HG03097 (cell line): ENCODE results near the gene METTL27.
"Not testable (repeated sequence)": the region's sequence is repeated elsewhere in the genome, so short reads cannot be mapped to it uniquely, and the experiment has no call there.

Experiments
- ATAC-seq: cut with Tn5 transposase; IDR thresholded peaks from one replicate; pipeline ENCODE4 v1.9.1; 2021; ENCODE audit not compliant: unreplicated experiment, low FRiP score

The METTL27 gene

DNA sequence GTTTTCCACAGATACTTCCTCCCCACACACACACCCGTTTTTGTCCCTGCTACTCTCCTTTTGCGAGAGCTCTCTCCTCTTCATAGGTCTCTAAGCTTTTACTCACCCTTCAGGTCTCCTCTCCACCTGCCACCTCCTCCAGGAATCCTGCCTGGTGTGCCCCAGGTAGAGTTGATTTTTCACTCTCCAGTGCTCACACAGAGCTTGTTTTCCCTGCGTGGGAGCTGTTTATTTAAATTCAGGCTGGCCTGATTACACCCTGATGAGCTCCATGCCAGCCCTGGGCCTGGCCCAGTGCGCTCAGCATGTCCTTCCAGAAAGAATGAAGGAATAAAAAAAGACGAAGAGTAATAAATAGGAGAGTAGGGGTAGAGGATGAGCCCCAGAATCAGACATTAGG is 19.1 kb downstream of the METTL27 start:
- no peak for ATAC-seq

DNA sequence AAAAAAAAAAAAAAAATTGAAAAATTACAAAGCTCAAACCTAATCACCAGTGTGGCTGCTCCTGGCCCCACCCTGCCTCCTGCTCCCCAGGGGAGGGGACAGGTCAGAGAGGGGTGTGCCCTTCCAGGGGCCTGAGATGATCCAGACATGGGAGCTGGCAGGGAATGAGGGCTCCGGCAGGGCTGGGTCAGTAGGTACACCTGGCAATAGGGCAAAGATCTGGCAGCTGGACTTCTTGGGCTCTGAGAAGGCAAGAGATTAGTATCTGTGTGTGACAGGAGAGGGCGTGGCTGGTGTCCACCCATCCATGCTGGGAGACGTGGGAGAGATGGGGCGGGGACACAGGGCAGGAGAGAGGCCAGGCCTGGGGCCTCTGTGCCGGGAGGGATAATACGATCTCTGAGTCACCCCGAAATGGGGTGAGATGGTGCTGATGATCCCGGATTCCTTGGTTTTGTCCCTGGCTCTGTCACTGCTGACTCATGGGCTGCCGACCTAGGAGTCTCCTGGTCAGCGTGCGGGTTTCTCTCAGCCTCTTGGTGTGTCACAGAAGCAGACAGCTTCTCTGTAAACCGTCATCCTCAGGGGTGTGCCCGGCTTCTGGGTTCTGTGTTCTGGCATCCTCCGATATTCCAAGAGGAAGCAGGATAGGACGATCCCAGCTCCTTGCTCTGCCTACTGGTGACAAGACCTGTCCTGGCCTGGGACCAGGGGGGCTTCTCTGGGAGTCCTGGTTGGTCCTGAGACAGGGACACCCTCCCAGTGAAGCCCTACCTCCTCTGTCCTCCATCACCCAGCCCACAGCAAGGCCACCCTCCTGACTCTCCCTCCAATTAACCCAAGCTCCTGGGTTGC is 19.8 kb downstream of the METTL27 start:
- ATAC-seq = no peak

DNA sequence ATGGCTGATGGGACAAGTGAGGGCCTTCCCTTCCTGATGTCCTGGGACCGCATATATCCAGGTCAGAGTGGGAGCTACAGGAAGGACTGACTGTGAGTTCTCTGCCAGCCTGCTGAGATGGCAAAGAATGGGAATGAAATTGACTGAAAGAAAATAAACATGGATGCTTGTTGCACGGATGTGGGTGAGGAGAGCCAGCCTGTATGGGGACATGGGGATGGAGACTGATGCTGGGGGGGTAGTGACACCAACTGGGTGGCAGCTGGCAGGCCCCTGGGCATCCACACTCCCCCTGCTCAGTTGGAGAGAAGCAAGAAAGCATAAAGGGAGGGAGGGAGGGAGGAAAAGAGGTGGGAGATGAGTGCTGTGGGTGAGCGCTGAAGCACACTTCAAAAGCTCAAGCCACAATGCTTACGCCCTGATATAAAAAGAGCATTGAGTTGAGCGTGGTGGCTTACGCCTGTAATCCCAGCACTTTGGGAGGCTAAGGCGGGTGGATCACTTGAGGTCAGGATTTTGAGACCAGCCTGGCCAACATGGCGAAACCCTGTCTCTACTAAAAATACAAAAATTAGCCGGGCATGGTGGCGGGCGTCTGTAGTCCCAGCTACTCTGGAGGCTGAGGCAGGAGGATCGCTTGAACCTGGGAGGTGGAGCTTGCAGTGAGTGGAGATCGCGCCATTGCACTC is 20.6 kb downstream of the METTL27 start:
- ATAC-seq = not testable (repeated sequence)

DNA sequence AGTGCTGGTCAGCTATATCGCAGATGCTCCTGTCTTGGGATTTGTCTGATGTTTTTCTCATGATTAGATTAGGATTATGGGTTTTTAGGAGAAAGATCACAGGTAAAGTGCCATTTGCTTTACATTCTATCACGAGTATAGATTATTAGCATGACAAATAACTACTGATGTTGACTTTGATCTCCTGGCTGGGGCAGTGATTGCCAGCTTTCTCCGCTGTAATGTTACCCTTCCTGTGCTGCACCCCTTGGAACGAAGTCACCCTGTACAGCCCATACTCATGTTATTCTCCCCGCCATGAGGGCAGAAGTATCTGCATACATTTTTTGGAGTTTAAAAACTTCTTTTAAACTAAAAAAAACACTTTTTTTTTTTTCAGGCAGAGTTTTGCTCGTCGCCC is 22.3 kb downstream of the METTL27 start:
- no peak for ATAC-seq

DNA sequence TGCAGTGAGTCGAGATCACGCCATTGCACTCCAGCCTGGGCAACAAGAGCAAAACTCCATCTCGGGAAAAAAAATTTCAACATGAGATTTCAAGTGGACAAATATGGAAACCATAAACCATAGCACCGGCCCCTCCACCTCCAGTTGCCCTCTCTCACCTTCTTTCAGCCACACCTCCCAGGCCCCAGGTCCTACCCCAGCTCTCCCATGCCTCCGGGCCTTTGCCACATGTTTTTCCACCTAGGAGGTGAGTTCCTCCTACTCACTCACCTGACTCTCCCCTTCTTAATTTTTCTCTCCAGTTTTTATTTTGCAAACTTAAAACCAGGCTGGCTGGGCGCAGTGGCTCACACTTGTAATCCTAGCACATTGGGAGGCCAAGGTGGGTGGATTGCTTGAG is 25.2 kb downstream of the METTL27 start:
- ATAC-seq = no peak

DNA sequence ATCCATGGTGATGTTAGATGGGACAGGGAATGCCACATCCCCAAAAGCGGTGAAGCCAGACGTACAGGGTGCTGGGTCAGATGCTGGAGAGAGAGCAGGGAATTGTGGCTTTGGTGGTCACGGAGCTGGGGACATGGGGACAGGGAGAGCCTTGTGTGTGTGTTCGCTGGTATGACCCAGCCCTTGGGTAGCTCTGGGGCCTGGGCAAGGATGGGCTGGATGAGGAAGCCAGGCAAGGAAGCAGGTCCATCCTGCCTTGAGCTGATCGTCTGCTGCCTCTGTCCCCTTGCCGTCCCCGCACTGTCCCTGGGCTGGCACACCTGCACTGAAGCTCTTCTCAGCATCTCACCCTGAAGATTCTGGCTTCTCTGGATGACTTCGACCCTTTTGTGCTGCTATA is 26.9 kb downstream of the METTL27 start:
- ATAC-seq = no peak

DNA sequence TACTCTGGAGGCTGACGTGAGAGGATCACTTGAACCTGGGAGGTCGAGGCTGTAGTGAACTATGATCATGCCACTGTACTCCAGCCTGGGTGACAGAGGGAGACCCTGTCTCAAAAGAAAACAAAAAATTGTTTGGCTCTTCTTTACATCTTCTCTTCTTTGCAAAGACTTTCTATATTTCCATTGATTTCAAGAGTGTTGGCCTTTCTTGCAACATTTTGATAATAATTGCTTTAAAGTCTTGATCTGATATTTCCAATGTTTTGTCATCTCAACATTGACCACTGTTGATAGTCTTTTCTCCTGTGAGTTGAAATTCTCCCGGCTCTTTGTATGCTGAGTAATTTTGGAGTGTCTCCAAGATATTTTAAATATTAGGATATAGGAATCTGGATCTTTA is 29.3 kb downstream of the METTL27 start:
- no peak for ATAC-seq

DNA sequence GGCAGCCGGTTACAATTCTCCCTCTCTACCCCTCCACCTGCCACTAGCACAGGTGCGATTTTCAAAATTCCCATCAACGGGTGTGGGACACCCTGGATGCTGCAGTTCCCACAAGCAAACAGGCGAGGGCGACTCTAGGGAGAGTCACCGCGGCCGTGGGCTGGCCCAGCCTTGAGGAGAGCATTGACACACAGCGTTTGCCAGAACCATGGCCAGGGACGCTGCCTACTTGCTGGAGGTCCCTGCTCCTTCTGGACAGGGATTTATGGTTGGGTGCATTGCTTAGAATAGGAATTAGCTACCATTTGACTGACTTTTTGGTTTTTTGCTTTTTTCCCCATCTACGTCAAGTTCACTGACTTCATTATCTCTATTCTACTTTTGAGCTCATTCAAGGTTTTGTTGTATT is 30.6 kb downstream of the METTL27 start:
- ATAC-seq = no peak

DNA sequence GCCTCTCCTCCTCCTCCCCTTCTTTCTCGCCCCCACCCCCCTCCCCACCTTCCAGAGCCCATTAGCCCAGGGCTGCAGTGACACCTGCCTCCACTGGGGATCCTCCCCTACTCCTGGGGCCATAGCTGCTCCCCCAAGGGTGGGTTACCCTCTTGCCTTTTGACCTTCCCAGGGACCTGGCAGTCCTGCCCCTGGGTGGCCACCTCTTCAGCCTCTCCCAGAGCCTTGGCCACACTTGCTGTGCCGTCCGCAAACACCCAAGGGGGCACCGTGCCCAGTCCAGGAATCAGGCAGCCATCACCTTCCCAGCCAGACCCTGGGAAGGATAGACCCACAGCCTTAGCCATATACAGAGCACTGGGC is 31.3 kb downstream of the METTL27 start:
- no peak for ATAC-seq

DNA sequence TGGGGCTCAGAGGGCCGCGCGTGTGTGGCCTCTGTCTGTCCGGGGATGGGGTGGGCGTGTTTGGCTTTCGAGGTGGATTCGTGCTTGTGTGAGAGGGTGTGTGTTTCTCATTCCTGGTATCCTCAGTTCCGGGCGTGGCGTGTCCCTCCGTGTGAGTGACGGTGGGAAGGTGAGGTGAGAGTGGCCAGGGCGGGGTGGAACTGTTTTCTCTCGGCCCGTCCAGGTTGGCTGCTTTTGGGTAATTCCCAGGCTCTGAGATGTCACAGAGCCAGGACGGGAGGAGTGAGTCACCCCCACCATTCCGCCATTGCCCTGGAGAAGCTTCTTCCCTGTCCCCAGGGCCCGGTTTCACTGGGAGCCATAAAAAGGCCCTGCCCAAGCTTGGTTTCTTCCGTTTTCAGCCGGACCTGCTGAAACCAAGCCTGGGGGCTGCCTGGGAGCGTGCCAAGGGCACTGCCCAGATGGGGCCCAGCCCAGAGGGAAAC is 32.8 kb downstream of the METTL27 start:
- ATAC-seq = no peak

DNA sequence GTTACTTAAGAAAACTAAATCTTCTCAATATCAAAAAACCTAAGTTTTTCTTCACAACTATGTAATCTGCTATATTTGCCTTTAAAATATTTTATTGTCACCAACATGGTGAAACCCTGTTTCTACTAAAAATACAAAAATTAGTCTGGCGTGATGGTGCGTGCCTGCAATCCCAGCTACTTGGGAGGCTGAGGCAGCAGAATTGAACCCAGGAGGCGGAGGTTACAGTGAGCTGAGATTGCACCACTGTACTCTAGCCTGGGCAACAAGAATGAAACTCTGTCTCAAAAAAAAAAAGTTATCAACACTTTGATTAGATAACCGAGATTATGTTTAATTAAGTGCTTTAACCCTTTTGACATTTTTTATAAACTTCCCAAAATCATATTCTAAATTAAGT is 39.9 kb downstream of the METTL27 start:
- ATAC-seq = no peak

DNA sequence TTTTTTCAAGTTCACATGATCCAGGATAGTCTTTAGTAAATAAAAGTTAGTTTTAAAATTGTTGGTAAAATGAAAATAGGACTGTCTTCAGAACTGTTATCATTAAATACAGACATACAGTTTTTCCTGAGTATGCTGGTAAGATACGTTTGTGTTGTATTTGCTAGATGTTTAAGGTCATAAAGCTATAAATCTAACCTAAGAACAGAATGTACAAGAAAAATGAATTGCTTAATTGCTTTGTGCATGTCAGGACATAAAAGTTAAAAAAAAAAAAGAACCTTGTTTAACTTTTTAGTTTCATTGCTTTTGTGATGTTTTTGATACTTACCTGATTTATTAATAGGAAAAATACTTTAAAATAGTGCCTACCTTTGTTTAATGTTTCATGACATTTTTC is 40.7 kb downstream of the METTL27 start:
- ATAC-seq = no peak

DNA sequence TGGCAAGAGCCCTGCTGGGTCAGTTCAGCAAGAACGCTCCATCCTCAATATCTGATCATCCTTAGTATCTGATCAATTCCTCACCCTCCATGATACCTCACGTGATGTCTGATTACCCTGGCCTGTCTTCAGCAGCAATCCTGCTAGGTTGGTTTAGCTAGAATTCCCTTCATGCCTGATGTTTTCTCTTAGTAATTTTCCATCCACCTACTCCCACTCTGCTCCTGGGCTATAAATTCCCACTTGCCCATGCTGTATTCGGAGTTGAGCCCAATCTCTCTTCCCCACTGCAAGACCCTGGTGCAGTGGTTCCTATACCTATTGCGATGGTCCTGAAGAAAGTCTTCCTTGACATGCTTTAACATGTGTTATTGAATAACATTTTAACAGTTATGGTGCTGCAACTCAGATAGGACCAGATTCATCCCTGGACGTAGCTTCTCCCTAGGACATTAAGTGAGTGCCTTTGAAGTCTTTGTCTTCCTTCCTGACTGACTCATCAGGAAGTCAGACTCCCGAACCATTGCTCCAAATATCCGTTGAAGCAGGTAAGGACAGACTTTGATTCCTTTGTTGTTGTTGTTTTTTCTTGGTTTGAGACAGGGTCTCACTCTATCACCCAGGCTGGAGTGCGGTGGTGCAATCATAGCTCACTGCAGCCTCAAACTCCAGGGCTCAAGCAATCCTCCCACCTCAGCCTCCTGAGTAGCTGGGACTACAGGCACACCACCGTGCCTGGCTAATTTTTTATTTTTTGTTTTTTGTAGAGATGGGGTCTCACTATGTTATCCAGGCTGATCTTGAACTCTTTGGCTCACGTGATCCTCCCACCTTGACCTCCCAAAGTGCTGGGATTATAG is 42.8 kb downstream of the METTL27 start:
- no peak for ATAC-seq

DNA sequence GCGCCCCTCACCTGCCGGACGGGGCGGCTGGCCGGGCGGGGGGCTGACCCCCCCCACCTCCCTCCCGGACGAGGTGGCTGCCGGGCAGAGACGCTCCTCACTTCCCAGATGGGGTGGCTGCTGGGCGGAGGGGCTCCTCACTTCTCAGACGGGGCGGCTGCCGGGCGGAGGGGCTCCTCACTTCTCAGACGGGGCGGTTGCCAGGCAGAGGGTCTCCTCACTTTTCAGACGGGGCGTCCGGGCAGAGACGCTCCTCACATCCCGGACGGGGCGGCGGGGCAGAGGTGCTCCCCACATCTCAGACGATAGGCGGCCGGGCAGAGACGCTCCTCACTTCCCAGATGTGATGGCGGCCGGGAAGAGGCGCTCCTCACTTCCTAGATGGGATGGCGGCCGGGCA is 45.1 kb downstream of the METTL27 start:
- ATAC-seq = not testable (repeated sequence)

DNA sequence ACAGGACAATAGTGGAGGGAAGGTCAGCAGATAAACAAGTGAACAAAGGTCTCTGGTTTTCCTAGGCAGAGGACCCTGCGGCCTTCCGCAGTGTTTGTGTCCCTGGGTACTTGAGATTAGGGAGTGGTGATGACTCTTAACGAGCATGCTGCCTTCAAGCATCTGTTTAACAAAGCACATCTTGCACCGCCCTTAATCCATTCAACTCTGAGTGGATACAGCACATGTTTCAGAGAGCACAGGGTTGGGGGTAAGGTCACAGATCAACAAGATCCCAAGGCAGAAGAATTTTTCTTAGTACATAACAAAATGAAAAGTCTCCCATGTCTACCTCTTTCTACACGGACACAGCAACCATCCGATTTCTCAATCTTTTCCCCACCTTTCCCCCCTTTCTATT is 45.7 kb downstream of the METTL27 start:
- not testable (repeated sequence) for ATAC-seq

DNA sequence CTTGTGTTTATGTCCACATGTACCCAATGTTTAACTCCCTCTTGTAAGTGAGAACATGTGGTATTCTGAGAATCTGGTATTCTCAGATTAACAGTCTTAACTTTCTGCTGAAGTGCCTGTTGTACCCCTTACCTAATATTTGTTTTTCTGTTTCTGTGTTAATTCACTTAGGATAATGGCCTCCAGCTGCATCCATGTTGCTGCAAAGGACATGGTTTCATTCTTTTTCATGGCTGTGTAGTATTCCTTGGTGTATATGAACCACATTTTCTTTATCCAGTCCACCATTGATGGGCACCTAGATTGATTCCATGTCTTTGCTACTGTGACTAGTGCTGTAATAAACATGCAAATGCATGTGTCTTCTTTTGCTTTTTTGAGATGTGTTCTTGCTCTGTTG is 47.1 kb downstream of the METTL27 start:
- ATAC-seq = not testable (repeated sequence)

DNA sequence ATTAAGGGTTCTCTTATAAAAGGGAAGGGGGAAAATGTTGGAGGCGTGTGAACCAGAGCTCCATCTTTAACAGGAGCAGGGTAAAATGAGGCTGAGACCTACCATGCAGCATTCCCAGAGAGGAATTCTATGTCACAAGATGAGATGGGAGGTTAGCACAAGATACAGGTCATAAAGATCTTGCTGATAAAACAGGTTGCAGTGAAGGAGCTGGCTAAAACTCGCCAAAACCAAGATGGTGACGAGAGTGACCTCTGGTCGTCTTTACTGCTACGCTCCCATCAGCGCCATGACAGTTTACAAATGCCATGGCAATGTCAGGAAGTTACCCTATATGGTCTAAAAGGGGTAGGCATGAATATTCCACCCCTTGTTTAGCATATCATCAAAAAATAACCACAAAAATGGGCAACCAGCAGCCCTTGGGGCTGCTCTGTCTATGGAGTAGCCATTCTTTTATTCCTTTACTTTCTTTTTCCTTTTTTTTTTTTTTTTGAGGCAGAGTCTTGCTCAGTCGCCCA is 51.1 kb downstream of the METTL27 start:
- ATAC-seq = not testable (repeated sequence)

DNA sequence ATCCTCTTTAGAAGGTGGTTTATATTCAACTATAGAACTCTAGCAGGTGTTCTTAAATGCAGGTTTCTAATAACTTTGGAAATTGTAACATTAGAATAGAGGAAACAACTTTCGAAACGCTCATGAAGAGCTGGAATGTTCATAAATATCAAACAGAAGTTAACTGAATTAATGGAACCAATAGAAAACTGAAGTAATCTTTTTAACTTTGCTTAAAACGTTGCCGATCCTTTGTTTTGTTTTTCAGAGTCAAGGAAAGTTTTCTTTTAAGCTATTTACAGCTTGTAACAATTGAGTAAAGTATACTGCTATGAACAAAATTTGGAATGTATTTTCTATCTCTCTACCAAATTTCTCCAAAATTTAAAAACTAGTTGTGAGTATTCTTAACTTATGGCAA is 53.3 kb downstream of the METTL27 start:
- no peak for ATAC-seq

DNA sequence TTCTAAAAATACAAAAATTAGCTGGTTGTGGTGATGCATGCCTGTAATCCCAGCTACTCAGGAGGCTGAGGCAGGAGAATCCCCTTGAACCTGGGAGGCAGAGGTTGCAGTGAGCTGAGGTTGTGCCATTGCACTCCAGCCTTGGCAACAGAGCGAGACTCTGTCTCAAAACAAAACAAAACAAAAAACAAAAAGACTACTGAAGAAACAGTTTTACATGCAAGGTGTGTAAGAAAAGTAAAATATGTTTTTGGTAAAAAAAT is 54.6 kb downstream of the METTL27 start:
- not testable (repeated sequence) for ATAC-seq

DNA sequence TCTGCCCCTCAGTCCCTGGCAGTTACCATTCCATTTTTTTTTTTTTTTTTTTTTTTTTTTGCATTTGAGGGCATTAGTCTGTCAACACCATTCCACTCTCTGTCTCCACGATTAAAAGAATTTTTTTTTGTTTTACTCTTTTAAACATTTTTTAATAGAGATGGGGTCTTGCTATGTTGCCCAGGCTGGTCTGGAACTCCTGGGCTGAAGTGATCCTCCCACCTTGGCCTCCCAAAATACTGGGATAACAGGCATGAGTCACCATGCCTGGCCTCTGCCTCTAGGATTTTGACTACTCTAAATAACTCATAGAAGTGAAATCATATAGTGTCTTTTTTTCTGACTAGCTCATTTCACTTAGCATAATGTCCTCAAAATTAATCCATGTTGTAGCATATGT is 55.7 kb downstream of the METTL27 start:
- no peak for ATAC-seq
